Endothelial cell of umbilical vein (primary cell): ENCODE data around the gene GNAQ. TPM values are rescaled to one million over a fixed set of nuclear protein-coding genes. Genes with fewer than 3 reads are reported as not detected.

Experiments used
- BruUV-seq: library from RNA; stranded (reverse); fragments of 400-500 nt; replicated peaks from 2 replicates; lab custom pipeline; 2021; lab: Mats Ljungman, UMichigan
- CTCF ChIA-PET: fragments of 300-600, 350-600 bp; sonication (Branson Sonifier 250); formaldehyde crosslinking; loops from one replicate; lab custom pipeline; 2021; ENCODE audit warnings: antibody characterized with exemption, inconsistent platforms; lab: Charles Lee
- POLR2A ChIA-PET: fragments of 300-600, 350-600 bp; sonication (Branson Sonifier 250); formaldehyde crosslinking; loops from one replicate; lab custom pipeline; 2021; ENCODE audit warnings: antibody characterized with exemption, inconsistent platforms; lab: Charles Lee
- DNase-seq: peaks from one replicate; pipeline ENCODE4 v3.0.0-alpha.2; 2011; ENCODE audit warnings: low read depth, low spot score
- FAIRE-seq: peaks from 2 replicates; lab custom pipeline; 2011; peaks lifted over from hg19 to GRCh38; lab: Jason Lieb, UNC
- H2AFZ ChIP-seq: 2 replicates; pipeline ENCODE4 v1.6.0; 2012; ENCODE audit warnings: low read depth, low read length, control low read depth, inconsistent platforms
- H3K27ac ChIP-seq: 2 replicates; pipeline ENCODE4 v1.5.1; 2011; ENCODE audit warnings: low read depth, mild to moderate bottlenecking, control low read depth, low read length, moderate library complexity; ENCODE audit not compliant: insufficient read depth
- H3K27me3 ChIP-seq, 2 experiments: 2 replicates each; pipeline versions ENCODE4 v1.6.0 to v1.6.1; 2011; ENCODE audit warnings: low read length in 2 of 2, mixed read lengths in 1 of 2; ENCODE audit not compliant: control insufficient read depth in 2 of 2, insufficient read depth in 2 of 2
- H3K36me3 ChIP-seq, 2 experiments: 2 replicates in 1 of 2; 3 replicates in 1 of 2; pipeline ENCODE4 v1.5.1; 2011; ENCODE audit warnings: low read length in 2 of 2, mild to moderate bottlenecking in 1 of 2, moderate library complexity in 1 of 2; ENCODE audit not compliant: control insufficient read depth in 2 of 2, insufficient read depth in 2 of 2; ENCODE audit errors: extremely low read depth in 1 of 2
- H3K4me1 ChIP-seq: 3 replicates; pipeline ENCODE4 v1.5.1; 2011; ENCODE audit warnings: mild to moderate bottlenecking, low read length; ENCODE audit not compliant: control insufficient read depth, insufficient read depth; ENCODE audit errors: extremely low read depth
- H3K4me2 ChIP-seq: 2 replicates; pipeline ENCODE4 v1.6.1; 2011; ENCODE audit warnings: low read length, control low read depth, mixed read lengths; ENCODE audit not compliant: insufficient read depth
- H3K4me3 ChIP-seq, 3 experiments: fragments of 200-600 bp in 1 of 3; sonication (generic), shearing (Covaris generic) in 1 of 3; replicated peaks in 1 of 3; 2 replicates each; pipeline ENCODE4 v1.5.1; 2011 to 2016; ENCODE audit warnings: control low read depth in 3 of 3, low read length in 3 of 3, mild to moderate bottlenecking in 2 of 3, inconsistent platforms in 1 of 3, low read depth in 1 of 3, moderate library complexity in 1 of 3; ENCODE audit not compliant: insufficient read depth in 1 of 3
- H3K79me2 ChIP-seq: 2 replicates; pipeline ENCODE4 v1.6.0; 2012; ENCODE audit warnings: low read length, inconsistent platforms; ENCODE audit not compliant: control insufficient read depth, insufficient read depth
- H3K9ac ChIP-seq: replicated peaks from 2 replicates; pipeline ENCODE3; 2011; ENCODE audit warnings: low read length, control low read depth; ENCODE audit not compliant: insufficient read depth; ENCODE audit errors: extremely low read depth
- H3K9me1 ChIP-seq: replicated peaks from 3 replicates; pipeline ENCODE4 v1.6.0; 2011; ENCODE audit warnings: mild to moderate bottlenecking, low read length; ENCODE audit not compliant: control insufficient read depth, insufficient read depth; ENCODE audit errors: extremely low read depth
- H3K9me3 ChIP-seq: replicated peaks from 2 replicates; pipeline ENCODE4 v1.5.1; 2012; ENCODE audit warnings: low read length, inconsistent platforms; ENCODE audit not compliant: control insufficient read depth, insufficient read depth
- H4K20me1 ChIP-seq: replicated peaks from 2 replicates; pipeline ENCODE3; 2011; ENCODE audit warnings: mild to moderate bottlenecking, low read length; ENCODE audit not compliant: control insufficient read depth, insufficient read depth; ENCODE audit errors: extremely low read depth
- EZH2 ChIP-seq: IDR thresholded peaks from 2 replicates; pipeline ENCODE4 v1.6.1; 2012; ENCODE audit warnings: borderline replicate concordance, low read depth, mild to moderate bottlenecking, moderate library complexity, low read length, inconsistent platforms; ENCODE audit not compliant: severe bottlenecking
- FOS ChIP-seq: IDR thresholded peaks from 2 replicates; pipeline ENCODE4 v1.6.1; 2011; ENCODE audit warnings: mild to moderate bottlenecking, low read length, moderate library complexity, borderline replicate concordance; ENCODE audit not compliant: insufficient read depth
- GATA2 ChIP-seq: IDR thresholded peaks from 2 replicates; pipeline ENCODE4 v1.7.0; 2011; ENCODE audit warnings: low read depth, mild to moderate bottlenecking, moderate library complexity, mixed read lengths, low read length; ENCODE audit not compliant: insufficient read length, insufficient read depth
- JUN ChIP-seq: IDR thresholded peaks from 2 replicates; pipeline ENCODE4 v1.6.1; 2011; ENCODE audit warnings: borderline replicate concordance, low read depth; ENCODE audit not compliant: insufficient read length, insufficient read depth
- POLR2A ChIP-seq: IDR thresholded peaks from 2 replicates; pipeline ENCODE4 v1.6.1; 2012; ENCODE audit warnings: low read depth, mild to moderate bottlenecking, control low read depth, low read length
- POLR2AphosphoS5 ChIP-seq: IDR thresholded peaks from 2 replicates; pipeline ENCODE4 v1.6.1; 2012; ENCODE audit warnings: low read depth, mild to moderate bottlenecking, control low read depth, low read length, moderate library complexity; ENCODE audit not compliant: insufficient read depth
- dilution Hi-C: fragments of 300-500 bp; cut with MboI; formaldehyde crosslinking; loops from one replicate; pipeline ENCODE4 v1.15.0; 2019; ENCODE audit warnings: low sequenced_read_pairs; ENCODE audit not compliant: extremely low pct_ligation_motif_present
- intact Hi-C: fragments of 100-400 bp; cut with micrococcal nuclease; formaldehyde crosslinking; loops from one replicate; pipeline ENCODE4 v1.10.0; 2022
- polyA plus RNA-seq, 4 experiments: library from polyadenylated mRNA; depleted of rRNA in 3 of 4; stranded (reverse) in 3 of 4; unstranded in 1 of 4; fragments of >200 nt; gene quantifications; 2 replicates each; pipeline versions ENCODE4 v1.2.1 to v1.2.3, GENCODE V29; 2011 to 2012; ENCODE audit warnings: missing spikeins in 1 of 4
- total RNA-seq: library from RNA; stranded (reverse); gene quantifications from 2 replicates; pipeline ENCODE4 v1.2.3, GENCODE V29; 2021
- TF ChIP-seq, protein P1 (sequence below), 2 donors: IDR thresholded peaks; 1 replicate in 1 of 2; 2 replicates in 1 of 2; pipeline ENCODE4 v1.5.1; 2011; ENCODE audit warnings: low read length in 2 of 2, mild to moderate bottlenecking in 2 of 2, moderate library complexity in 2 of 2, control low read depth in 1 of 2, inconsistent platforms in 1 of 2, low read depth in 1 of 2; ENCODE audit not compliant: insufficient read depth in 1 of 2; ENCODE audit errors: extremely low read depth in 1 of 2

GNAQ gene
- total and polyA plus RNA-seq, 2 donors (not counting 3 experiments of a cell fraction or from before 2014, with no cell fraction given): 26.1 to 67.3 TPM

- BruUV-seq: no TSS peak
- no peak overlapping the region for H3K4me3 ChIP-seq
These were observed 302.4 kb downstream of the GNAQ start for GRCh38 chr9:77729177-77729576.

More at GRCh38 chr9:77729177-77729576, 302.4 kb downstream of the GNAQ start:
- ChIA-PET CTCF (interaction anchor here (0.7 to 2.0 kb wide), 4 partner anchors 10 to 23 kb away, joined by 3 to 9 read pairs (median 5); no protein-coding TSS in a partner anchor), POLR2A (no interaction called here)
- DNase-seq: no peak
- Histone ChIP-seq H3K4me1 (no peaks in the 10 kb centered on the region), H3K4me2 (no peak overlapping the region), H3K36me3 (peaks cover 3 to 7% of the 10 kb centered on the region in 2 experiments), H3K27ac (no peak overlapping the region), H3K9me3 (no peaks in the 10 kb centered on the region), H2AFZ (no peak overlapping the region), H3K9ac (no peak overlapping the region), H3K27me3 (no peaks in the 10 kb centered on the region), H4K20me1 (no peaks in the 10 kb centered on the region), H3K79me2 (peaks cover 3% of the 10 kb centered on the region), H3K9me1 (no peaks in the 10 kb centered on the region)
- no peak for FAIRE-seq
- TF ChIP-seq GATA2 (no peak), POLR2AphosphoS5 (no peak), FOS (no peak), JUN (no peak), POLR2A (no peak), EZH2 (no peak)
- TF ChIP-seq, protein P1, sequence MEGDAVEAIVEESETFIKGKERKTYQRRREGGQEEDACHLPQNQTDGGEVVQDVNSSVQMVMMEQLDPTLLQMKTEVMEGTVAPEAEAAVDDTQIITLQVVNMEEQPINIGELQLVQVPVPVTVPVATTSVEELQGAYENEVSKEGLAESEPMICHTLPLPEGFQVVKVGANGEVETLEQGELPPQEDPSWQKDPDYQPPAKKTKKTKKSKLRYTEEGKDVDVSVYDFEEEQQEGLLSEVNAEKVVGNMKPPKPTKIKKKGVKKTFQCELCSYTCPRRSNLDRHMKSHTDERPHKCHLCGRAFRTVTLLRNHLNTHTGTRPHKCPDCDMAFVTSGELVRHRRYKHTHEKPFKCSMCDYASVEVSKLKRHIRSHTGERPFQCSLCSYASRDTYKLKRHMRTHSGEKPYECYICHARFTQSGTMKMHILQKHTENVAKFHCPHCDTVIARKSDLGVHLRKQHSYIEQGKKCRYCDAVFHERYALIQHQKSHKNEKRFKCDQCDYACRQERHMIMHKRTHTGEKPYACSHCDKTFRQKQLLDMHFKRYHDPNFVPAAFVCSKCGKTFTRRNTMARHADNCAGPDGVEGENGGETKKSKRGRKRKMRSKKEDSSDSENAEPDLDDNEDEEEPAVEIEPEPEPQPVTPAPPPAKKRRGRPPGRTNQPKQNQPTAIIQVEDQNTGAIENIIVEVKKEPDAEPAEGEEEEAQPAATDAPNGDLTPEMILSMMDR (IDR thresholded peaks at IDR 0.05; ENCODE audit: extremely low read depth in 1 of 2, insufficient read depth in 1 of 2, low read depth in 1 of 2, low read length in 2 of 2): no peak
- intact Hi-C loops: no loop called here
- dilution Hi-C loops: no loop called here
